Activated CD4-positive, alpha-beta T cell treated with anti-CD3 and anti-CD28 coated beads for 4 hours (primary cell): ENCODE results near the gene LGALS14.
"Not testable (repeated sequence)": the region's sequence is repeated elsewhere in the genome, so short reads cannot be mapped to it uniquely, and the experiment has no call there.

Source experiments
- DNase-seq, 2 donors: peaks; one replicate each; pipeline ENCODE4 v3.0.0-alpha.2; 2020

Gene LGALS14

GRCh38 chr19:39696387-39696786, 7.9 kb upstream of the LGALS14 start:
- no peak for DNase-seq

- no peak for DNase-seq
Observed at GRCh38 chr19:39698535-39698934, 5.7 kb upstream of the LGALS14 start.

GRCh38 chr19:39701291-39701690, 3.0 kb upstream of the LGALS14 start:
- no peak for DNase-seq

GRCh38 chr19:39705578-39706188, 1.4 kb downstream of the LGALS14 start:
- peak; percentile 21 to 28 for DNase-seq

- DNase-seq = no peak
Observed at GRCh38 chr19:39708594-39708993, 4.3 kb downstream of the LGALS14 start.

GRCh38 chr19:39709026-39709872, 5.0 kb downstream of the LGALS14 start:
- no peak for DNase-seq

- DNase-seq = no peak
Observed at GRCh38 chr19:39710333-39710890, 6.1 kb downstream of the LGALS14 start.

- DNase-seq = not testable (repeated sequence)
Observed at GRCh38 chr19:39720144-39720543, 15.9 kb downstream of the LGALS14 start.

GRCh38 chr19:39725995-39726394, 21.7 kb downstream of the LGALS14 start:
- no peak for DNase-seq

GRCh38 chr19:39727070-39727800, 23.0 kb downstream of the LGALS14 start:
- no peak for DNase-seq

GRCh38 chr19:39728040-39728439, 23.8 kb downstream of the LGALS14 start:
- no peak for DNase-seq

- DNase-seq = no peak
Observed at GRCh38 chr19:39729594-39729993, 25.3 kb downstream of the LGALS14 start.

GRCh38 chr19:39731685-39732084, 27.4 kb downstream of the LGALS14 start:
- DNase-seq = no peak

GRCh38 chr19:39733841-39734240, 29.6 kb downstream of the LGALS14 start:
- DNase-seq = no peak

- DNase-seq = no peak
Observed at GRCh38 chr19:39735688-39736087, 31.4 kb downstream of the LGALS14 start.

GRCh38 chr19:39736088-39736487, 31.8 kb downstream of the LGALS14 start:
- no peak for DNase-seq

GRCh38 chr19:39737351-39737750, 33.1 kb downstream of the LGALS14 start:
- peak in 1 of 2 donors; percentile 14 for DNase-seq

GRCh38 chr19:39737891-39738290, 33.6 kb downstream of the LGALS14 start, which contains the start of gene CLC:
Gene CLC (minus strand): TSS chr19:39738029. CDS start chr19:39737952, 77 bp downstream.
- no peak for DNase-seq

- DNase-seq = no peak
Observed at GRCh38 chr19:39738814-39739213, 34.5 kb downstream of the LGALS14 start.

GRCh38 chr19:39740395-39740794, 36.1 kb downstream of the LGALS14 start:
- DNase-seq = peak in 1 of 2 donors; percentile 28

- DNase-seq = no peak
Observed at GRCh38 chr19:39745643-39746042, 41.4 kb downstream of the LGALS14 start.

GRCh38 chr19:39746836-39747529, 42.7 kb downstream of the LGALS14 start:
- no peak for DNase-seq

GRCh38 chr19:39749981-39750380, 45.7 kb downstream of the LGALS14 start:
- DNase-seq = no peak
